ENCODE results near the gene INPP4B. TPM values are rescaled to one million over a fixed set of nuclear protein-coding genes. Genes with fewer than 3 reads are reported as not detected.

INPP4B gene
- total RNA-seq, 1 donor from 2014 or later = 12.0 TPM

DNA sequence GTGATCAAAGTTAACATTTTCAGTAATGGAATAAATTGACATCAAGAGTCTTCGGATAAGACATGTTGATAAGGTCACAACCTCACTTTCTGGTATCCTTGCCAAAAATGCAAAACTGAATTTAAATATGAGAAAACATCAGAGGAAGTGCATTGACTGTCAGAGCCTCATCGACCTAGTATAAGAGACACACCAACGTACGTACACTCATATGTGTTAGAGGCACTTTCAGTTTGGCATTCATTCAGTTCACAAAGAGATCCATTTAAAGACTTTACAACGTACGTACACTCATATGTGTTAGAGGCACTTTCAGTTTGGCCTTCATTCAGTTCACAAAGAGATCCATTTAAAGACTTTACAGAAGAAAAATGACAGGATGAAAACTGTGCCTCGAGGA, 280.3 kb downstream of the INPP4B start:
- no peak overlapping the region for H3K4me3 ChIP-seq (ENCODE audit: low read depth, low read length)
- TF ChIP-seq, protein P1, sequence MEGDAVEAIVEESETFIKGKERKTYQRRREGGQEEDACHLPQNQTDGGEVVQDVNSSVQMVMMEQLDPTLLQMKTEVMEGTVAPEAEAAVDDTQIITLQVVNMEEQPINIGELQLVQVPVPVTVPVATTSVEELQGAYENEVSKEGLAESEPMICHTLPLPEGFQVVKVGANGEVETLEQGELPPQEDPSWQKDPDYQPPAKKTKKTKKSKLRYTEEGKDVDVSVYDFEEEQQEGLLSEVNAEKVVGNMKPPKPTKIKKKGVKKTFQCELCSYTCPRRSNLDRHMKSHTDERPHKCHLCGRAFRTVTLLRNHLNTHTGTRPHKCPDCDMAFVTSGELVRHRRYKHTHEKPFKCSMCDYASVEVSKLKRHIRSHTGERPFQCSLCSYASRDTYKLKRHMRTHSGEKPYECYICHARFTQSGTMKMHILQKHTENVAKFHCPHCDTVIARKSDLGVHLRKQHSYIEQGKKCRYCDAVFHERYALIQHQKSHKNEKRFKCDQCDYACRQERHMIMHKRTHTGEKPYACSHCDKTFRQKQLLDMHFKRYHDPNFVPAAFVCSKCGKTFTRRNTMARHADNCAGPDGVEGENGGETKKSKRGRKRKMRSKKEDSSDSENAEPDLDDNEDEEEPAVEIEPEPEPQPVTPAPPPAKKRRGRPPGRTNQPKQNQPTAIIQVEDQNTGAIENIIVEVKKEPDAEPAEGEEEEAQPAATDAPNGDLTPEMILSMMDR (conservative IDR thresholded peaks at IDR 0.05; ENCODE audit: low read depth, low read length) = no peak
- DNase-seq (ENCODE audit: low read depth) = no peak

DNA sequence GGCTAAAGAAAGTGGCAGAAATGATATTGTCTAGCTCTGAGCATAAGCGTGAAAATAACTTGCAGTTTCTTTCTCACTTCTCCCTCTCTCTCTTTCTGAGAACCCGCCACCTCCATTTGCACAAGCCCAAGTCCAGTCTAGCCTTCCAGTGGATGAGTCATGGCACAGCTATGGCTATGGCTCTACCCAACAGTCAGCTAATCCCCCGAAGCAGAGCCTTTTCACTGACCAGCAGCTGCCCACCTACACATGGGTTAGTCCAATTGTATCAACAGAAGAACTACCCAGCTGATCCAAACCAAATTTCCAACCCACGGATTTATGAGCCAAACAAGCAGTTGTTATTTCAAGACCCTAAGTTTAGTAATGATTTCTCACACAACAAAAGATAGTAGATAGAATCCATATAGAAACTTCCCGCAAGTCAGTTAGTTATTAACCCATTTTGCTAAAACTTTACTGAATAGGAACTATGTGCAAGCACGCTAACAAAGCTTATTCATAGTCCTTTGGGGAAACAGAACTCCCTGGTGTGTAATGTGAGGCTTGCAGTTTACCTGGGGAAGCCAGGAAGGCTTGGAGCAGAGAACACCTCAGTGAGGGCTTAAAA, 282.3 kb downstream of the INPP4B start:
- TF ChIP-seq, protein P1 (conservative IDR thresholded peaks at IDR 0.05; ENCODE audit: low read depth, low read length) = no peak
- no peak overlapping the region for H3K4me3 ChIP-seq (ENCODE audit: low read depth, low read length)
- peak; percentile 45 for DNase-seq (ENCODE audit: low read depth)

DNA sequence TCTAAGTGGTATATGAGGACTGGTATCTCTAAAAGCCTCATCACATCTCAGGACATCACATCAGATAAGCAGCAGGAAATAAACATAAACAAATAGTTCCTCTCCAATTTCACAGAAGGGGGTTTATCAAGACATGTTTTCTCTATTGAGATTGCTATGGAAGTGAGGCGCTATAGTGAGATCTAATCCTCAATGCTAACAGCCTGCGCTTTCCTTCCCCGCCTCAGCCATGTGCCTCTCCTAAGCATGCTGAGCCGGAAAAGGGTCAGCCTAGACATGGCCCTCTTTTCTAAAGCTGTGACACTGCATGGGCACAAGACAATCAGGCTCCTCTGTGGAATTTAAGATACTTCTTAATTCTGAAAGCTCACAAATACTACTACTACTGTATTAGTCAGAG, 286.1 kb downstream of the INPP4B start:
- no peak overlapping the region for H3K4me3 ChIP-seq (ENCODE audit: low read depth, low read length)
- DNase-seq (ENCODE audit: low read depth) = no peak
- TF ChIP-seq, protein P1 (conservative IDR thresholded peaks at IDR 0.05; ENCODE audit: low read depth, low read length) = no peak

DNA sequence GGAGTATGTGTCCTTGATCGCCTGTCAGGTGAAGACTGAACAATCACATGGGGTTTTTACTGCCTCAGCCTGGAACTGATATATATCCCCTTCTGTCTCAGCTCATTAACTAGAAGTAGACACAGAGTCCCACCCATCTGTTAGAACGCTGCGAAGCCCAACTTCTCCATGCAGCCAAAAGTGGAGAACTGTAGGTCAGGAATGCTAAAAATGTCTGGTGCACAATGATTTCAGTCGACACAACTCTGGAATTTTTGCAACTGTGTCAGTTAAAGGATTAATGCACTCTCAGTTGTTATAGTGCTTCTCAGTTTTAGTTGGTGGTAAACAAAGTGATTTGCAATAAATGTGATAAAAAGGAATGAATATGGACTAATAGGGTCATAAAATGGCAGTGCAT, 287.2 kb downstream of the INPP4B start:
- DNase-seq (ENCODE audit: low read depth) = no peak

DNA sequence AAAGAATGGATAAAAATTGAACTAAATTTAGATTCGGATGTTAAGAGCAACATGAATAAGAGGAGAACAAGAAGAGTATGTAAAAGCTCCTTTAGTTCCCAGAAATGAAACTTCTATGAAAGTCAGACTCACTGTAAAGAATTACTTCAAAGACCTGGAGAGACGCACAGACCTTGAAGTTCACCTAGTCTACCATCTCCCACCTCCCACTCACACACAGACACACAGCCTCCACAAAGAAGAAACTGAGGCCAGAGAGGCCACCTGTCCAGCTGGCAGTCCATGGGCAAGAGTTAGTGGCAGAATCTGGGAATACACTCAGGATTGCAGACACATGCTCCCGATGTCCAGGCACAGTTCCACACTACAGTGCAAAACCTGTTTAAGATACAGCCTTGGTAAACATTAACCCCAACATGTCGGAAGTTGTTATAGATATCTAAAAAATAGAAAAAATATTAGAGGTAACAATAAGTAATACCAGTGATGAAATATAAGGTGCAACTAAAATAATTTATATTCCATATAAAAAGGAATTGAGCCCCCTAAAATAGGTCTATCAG, 288.8 kb downstream of the INPP4B start:
- TF ChIP-seq, protein P1 (conservative IDR thresholded peaks at IDR 0.05; ENCODE audit: low read depth, low read length) = no peak
- DNase-seq (ENCODE audit: low read depth) = no peak
- no peak overlapping the region for H3K4me3 ChIP-seq (ENCODE audit: low read depth, low read length)

More for the DNA sequence above, 287.2 kb downstream of the INPP4B start:
- no peak overlapping the region for H3K4me3 ChIP-seq (ENCODE audit: low read depth, low read length)
- TF ChIP-seq, protein P1 (conservative IDR thresholded peaks at IDR 0.05; ENCODE audit: low read depth, low read length) = no peak

DNA sequence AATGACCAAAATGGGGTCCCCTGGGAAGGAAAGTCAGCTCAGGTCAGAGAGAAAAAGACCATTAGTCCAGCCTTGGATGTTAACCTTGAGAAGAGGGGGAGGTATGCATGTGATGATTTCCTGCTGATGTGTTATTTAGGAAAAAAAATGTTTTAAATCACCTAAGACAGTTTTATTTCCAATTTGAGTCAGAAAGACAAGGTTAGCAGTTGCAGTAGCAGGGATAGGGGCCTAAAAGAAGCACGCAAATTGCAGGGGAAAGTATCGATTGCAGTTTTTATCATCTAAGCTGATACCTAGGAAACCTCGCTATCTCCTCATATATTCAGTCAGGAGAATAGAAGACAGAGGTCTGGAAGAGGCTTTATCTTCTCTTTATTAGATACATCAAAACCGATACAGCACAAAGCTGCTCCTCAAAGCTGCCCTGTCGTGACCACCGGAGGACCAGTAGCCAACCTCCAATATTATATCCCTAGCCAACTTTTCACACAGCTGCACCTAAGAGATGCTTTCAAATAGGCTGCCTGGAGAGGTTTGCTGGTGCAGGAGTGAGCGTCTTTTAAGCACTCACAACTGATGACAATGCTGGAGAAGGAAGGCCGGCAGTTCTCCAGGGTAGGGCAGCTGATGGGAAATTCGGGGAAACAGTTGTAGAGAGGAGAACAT, 289.4 kb downstream of the INPP4B start:
- DNase-seq (ENCODE audit: low read depth) = no peak
- TF ChIP-seq, protein P1 (conservative IDR thresholded peaks at IDR 0.05; ENCODE audit: low read depth, low read length) = no peak
- no peak overlapping the region for H3K4me3 ChIP-seq (ENCODE audit: low read depth, low read length)

Data from epithelial cell of proximal tubule (primary cell).